GM12872 (cell line): ENCODE data around the gene OR2T35.
"Not testable (repeated sequence)": the region's sequence is repeated elsewhere in the genome, so short reads cannot be mapped to it uniquely, and the experiment has no call there.

Source experiments
- CTCF ChIP-seq: IDR thresholded peaks from 3 replicates; pipeline ENCODE4 v1.5.1; 2011; ENCODE audit warnings: low read depth, mild to moderate bottlenecking, low read length, moderate library complexity; ENCODE audit not compliant: insufficient read depth

Gene OR2T35

GRCh38 chr1:248634991-248635390, 10.1 kb downstream of the OR2T35 start, which contains the start of gene OR2T11:
TSS of gene OR2T11 (minus strand) at chr1:248635091. CDS start at chr1:248627128, 7,963 bp downstream.
- not testable (repeated sequence) for TF ChIP-seq CTCF

- TF ChIP-seq CTCF = no peak
Measured at GRCh38 chr1:248631354-248632008, 13.6 kb downstream of the OR2T35 start.

GRCh38 chr1:248630551-248630950, 14.5 kb downstream of the OR2T35 start:
- TF ChIP-seq CTCF = no peak

- TF ChIP-seq CTCF = no peak
Measured at GRCh38 chr1:248627971-248628844, 16.9 kb downstream of the OR2T35 start.

GRCh38 chr1:248625971-248626370, 19.1 kb downstream of the OR2T35 start:
- TF ChIP-seq CTCF = no peak

GRCh38 chr1:248625166-248625565, 19.9 kb downstream of the OR2T35 start:
- TF ChIP-seq CTCF = no peak

GRCh38 chr1:248622570-248623001, 22.5 kb downstream of the OR2T35 start:
- TF ChIP-seq CTCF = peak; percentile 58
